HepG2 (cell line): ENCODE measurements around the gene DCST2. TPM values are rescaled to one million over a fixed set of nuclear protein-coding genes. Genes with fewer than 3 reads are reported as not detected.
A peak's percentile ranks its signal among the peaks of the same experiment; 100 is the strongest.

Experiments
- ATAC-seq: fragments of 200-7000 bp; cut with Tn5 transposase; 3 replicates; pipeline ENCODE4 v1.9.1; 2020; ENCODE audit warnings: mild to moderate bottlenecking, moderate library complexity
- BruUV-seq: library from RNA; stranded (reverse); fragments of 400-500 nt; replicated peaks from 2 replicates; lab custom pipeline; 2021; lab: Mats Ljungman, UMichigan
- CTCF ChIA-PET: fragments of 300-600 bp; formaldehyde crosslinking; extraction: SDS; loops from one replicate; lab custom pipeline; 2021; ENCODE audit warnings: low total read pairs, inconsistent platforms, low intra/inter-chr PET ratio; lab: Yijun Ruan, JAX
- POLR2A ChIA-PET: fragments of 350-600 bp; sonication (Branson Sonifier 250); formaldehyde crosslinking; loops from one replicate; lab custom pipeline; 2020; ENCODE audit warnings: antibody characterized with exemption, inconsistent platforms; lab: Yijun Ruan, JAX
- DNase-seq: peaks from one replicate; pipeline ENCODE4 v3.0.0-alpha.2; 2015; ENCODE audit warnings: low spot score
- FAIRE-seq: peaks from 3 replicates; lab custom pipeline; 2011; peaks lifted over from hg19 to GRCh38; lab: Jason Lieb, UNC
- H2AFZ ChIP-seq: one replicate; pipeline ENCODE4 v1.6.1; 2011; ENCODE audit warnings: low read length, inconsistent platforms
- H3K27ac ChIP-seq: fragments of 300-600 bp; 3 replicates; pipeline ENCODE4 v1.8.0; 2011; ENCODE audit warnings: mixed run types, mild to moderate bottlenecking, mixed read lengths, low read length, inconsistent platforms; ENCODE audit not compliant: insufficient read depth; ENCODE audit errors: extremely low read length
- H3K27me3 ChIP-seq, 2 experiments: fragments of 200-600 bp in 1 of 2; 2 replicates in 1 of 2; 3 replicates in 1 of 2; pipeline versions ENCODE4 v1.6.0 to v1.8.0; 2011; ENCODE audit warnings: low read length in 2 of 2, mild to moderate bottlenecking in 2 of 2, moderate library complexity in 2 of 2, inconsistent platforms in 1 of 2; ENCODE audit not compliant: insufficient read depth in 2 of 2, control insufficient read depth in 1 of 2
- H3K36me3 ChIP-seq, 2 experiments: fragments of 200-600 bp in 1 of 2; replicated peaks in 1 of 2; 2 replicates in 1 of 2; 3 replicates in 1 of 2; pipeline versions ENCODE4 v1.5.1 to v1.8.0; 2011; ENCODE audit warnings: low read length in 2 of 2, inconsistent platforms in 1 of 2; ENCODE audit not compliant: insufficient read depth in 2 of 2, control insufficient read depth in 1 of 2
- H3K4me1 ChIP-seq: 2 replicates; pipeline ENCODE4 v1.5.1; 2012; ENCODE audit warnings: low read length, inconsistent platforms; ENCODE audit not compliant: insufficient read depth
- H3K4me2 ChIP-seq: 2 replicates; pipeline ENCODE4 v1.6.0; 2011; ENCODE audit warnings: low read depth, low read length, inconsistent platforms
- H3K4me3 ChIP-seq, 3 experiments: fragments of 200-600 bp in 1 of 3; sonication (generic), shearing (Covaris generic) in 1 of 3; replicated peaks in 1 of 3; 2 replicates each; pipeline ENCODE4 v1.5.1; 2011 to 2016; ENCODE audit warnings: low read length in 3 of 3, inconsistent platforms in 2 of 3, low read depth in 2 of 3, mild to moderate bottlenecking in 2 of 3, control low read depth in 1 of 3, mixed read lengths in 1 of 3; ENCODE audit not compliant: insufficient read depth in 1 of 3
- H3K79me2 ChIP-seq: one replicate; pipeline ENCODE4 v1.6.1; 2011; ENCODE audit warnings: low read length, inconsistent platforms; ENCODE audit not compliant: insufficient read depth
- H3K9ac ChIP-seq: 2 replicates; pipeline ENCODE4 v1.6.0; 2011; ENCODE audit warnings: mild to moderate bottlenecking, low read depth, low read length, inconsistent platforms; ENCODE audit not compliant: insufficient read depth
- H3K9me3 ChIP-seq: 2 replicates; pipeline ENCODE4 v1.5.1; 2012; ENCODE audit warnings: mild to moderate bottlenecking, low read length
- H4K20me1 ChIP-seq: 2 replicates; pipeline ENCODE4 v1.6.0; 2011; ENCODE audit warnings: inconsistent platforms, mild to moderate bottlenecking, low read length, moderate library complexity; ENCODE audit not compliant: insufficient read depth
- AGO2 ChIP-seq: fragments of 200-400 bp; formaldehyde crosslinking; optimal IDR thresholded peaks from 2 replicates; pipeline ENCODE3; 2017; ENCODE audit warnings: mild to moderate bottlenecking, low read depth, low read length, moderate library complexity
- GATAD1 ChIP-seq: IDR thresholded peaks from 2 replicates; pipeline ENCODE4 v1.6.1; 2016; ENCODE audit warnings: missing genetic modification reagents, missing compliant biosample characterization
- HHEX ChIP-seq: IDR thresholded peaks from 2 replicates; pipeline ENCODE4 v1.6.1; 2016; ENCODE audit warnings: control low read depth
- KDM3A ChIP-seq: IDR thresholded peaks from 2 replicates; pipeline ENCODE4 v1.6.1; 2018; ENCODE audit warnings: low read depth, missing compliant biosample characterization
- KLF9 ChIP-seq: IDR thresholded peaks from 2 replicates; pipeline ENCODE4 v1.6.1; 2016; ENCODE audit warnings: low read depth
- NCOA5 ChIP-seq: sonication (generic); formaldehyde crosslinking; IDR thresholded peaks from 2 replicates; pipeline ENCODE4 v1.4.0; 2020; ENCODE audit warnings: missing genetic modification reagents
- RARA ChIP-seq: IDR thresholded peaks from 2 replicates; pipeline ENCODE4 v1.6.1; 2016; ENCODE audit warnings: missing genetic modification reagents, missing compliant biosample characterization
- SMAD9 ChIP-seq: sonication (generic); formaldehyde crosslinking; IDR thresholded peaks from 2 replicates; pipeline ENCODE4 v1.5.1; 2020; ENCODE audit warnings: mild to moderate bottlenecking, missing genetic modification reagents
- SRF ChIP-seq: IDR thresholded peaks from 2 replicates; pipeline ENCODE4 v1.6.1; 2011; ENCODE audit warnings: mild to moderate bottlenecking, low read depth, low read length, moderate library complexity
- SYNCRIP ChIP-seq: fragments of 200-400 bp; formaldehyde crosslinking; IDR thresholded peaks from 2 replicates; pipeline ENCODE4 v1.6.1; 2018; ENCODE audit warnings: mild to moderate bottlenecking, low read depth, low read length; ENCODE audit not compliant: insufficient read depth
- TFE3 ChIP-seq: IDR thresholded peaks from 2 replicates; pipeline ENCODE4 v1.6.1; 2016
- ZBTB33 ChIP-seq: sonication (generic); formaldehyde crosslinking; IDR thresholded peaks from 2 replicates; pipeline ENCODE4 v1.4.0; 2020; ENCODE audit warnings: missing genetic modification reagents
- ZNF230 ChIP-seq: sonication (generic); formaldehyde crosslinking; IDR thresholded peaks from 2 replicates; pipeline ENCODE4 v1.4.0; 2020; ENCODE audit warnings: mild to moderate bottlenecking, missing genetic modification reagents
- ZNF431 ChIP-seq: sonication (generic); formaldehyde crosslinking; IDR thresholded peaks from 2 replicates; pipeline ENCODE4 v1.9.0; 2022; ENCODE audit warnings: missing genetic modification reagents, low read depth, mild to moderate bottlenecking, borderline replicate concordance
- WGBS: methylation state at CpG from one replicate; pipeline ENCODE4 v1.1.6; 2017; ENCODE audit warnings: low lambda C conversion rate; 5-methylcytosine and 5-hydroxymethylcytosine counted together
- in situ Hi-C: cut with HindIII; loops from 2 replicates; pipeline ENCODE4 v1.10.0; 2017; ENCODE audit warnings: low pct_unique_long_range_greater_than_20kb; ENCODE audit not compliant: extremely low pct_ligation_motif_present
- intact Hi-C: fragments of 100-400 bp; cut with micrococcal nuclease; formaldehyde crosslinking; loops from one replicate; pipeline ENCODE4 v1.10.0; 2022; ENCODE audit not compliant: unreplicated experiment
- polyA plus RNA-seq, 8 experiments: library from polyadenylated mRNA; depleted of rRNA in 3 of 8; stranded (reverse) in 7 of 8; unstranded in 1 of 8; fragments of >200 nt; fragmentation: Illumina TruSeq in 4 of 8; extraction: Trizol in 4 of 8; gene quantifications; 2 replicates each; pipeline versions ENCODE4 v1.2.1 to v1.2.3, GENCODE V29; 2011 to 2016; ENCODE audit warnings: low read depth in 4 of 8, missing spikeins in 1 of 8, mixed read lengths in 1 of 8; ENCODE audit not compliant: insufficient read depth in 1 of 8
- total RNA-seq, 5 experiments: library from RNA; depleted of rRNA; stranded (reverse); fragments of >200 nt; fragmentation: Illumina TruSeq; extraction: Trizol; gene quantifications; 2 replicates each; pipeline ENCODE4 v1.2.3, GENCODE V29; 2016; ENCODE audit warnings: low read depth in 1 of 5
- TF ChIP-seq, protein P1 (sequence below): sonication (generic); formaldehyde crosslinking; IDR thresholded peaks from 2 replicates; pipeline ENCODE4 v1.5.0; 2020; ENCODE audit warnings: mild to moderate bottlenecking, missing genetic modification reagents

Gene DCST2
- total and polyA plus RNA-seq, 2 of the 13 experiments (the other 11 are each of a cell fraction or from before 2014, with no cell fraction given): 0.74 TPM; not detected in 1

DNA sequence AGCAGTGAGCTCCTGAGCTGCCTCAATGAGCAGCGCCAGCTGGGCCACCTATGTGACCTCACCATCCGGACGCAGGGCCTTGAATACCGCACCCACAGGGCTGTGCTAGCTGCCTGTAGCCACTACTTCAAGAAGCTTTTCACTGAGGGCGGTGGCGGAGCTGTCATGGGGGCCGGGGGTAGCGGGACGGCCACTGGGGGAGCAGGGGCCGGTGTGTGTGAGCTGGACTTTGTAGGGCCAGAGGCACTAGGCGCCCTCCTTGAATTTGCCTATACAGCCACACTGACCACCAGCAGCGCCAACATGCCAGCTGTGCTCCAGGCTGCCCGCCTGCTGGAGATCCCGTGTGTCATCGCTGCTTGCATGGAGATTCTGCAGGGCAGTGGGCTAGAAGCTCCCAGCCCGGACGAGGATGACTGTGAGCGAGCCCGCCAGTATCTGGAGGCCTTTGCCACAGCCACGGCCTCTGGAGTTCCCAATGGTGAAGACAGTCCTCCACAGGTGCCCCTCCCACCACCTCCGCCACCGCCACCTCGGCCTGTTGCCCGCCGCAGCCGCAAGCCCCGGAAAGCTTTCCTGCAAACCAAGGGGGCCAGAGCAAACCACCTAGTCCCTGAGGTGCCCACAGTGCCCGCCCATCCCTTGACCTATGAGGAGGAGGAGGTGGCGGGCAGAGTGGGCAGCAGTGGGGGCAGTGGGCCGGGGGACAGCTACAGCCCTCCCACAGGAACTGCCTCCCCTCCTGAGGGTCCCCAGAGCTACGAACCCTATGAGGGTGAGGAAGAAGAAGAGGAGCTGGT lies 18.7 kb downstream of the DCST2 start:
- Histone ChIP-seq H3K4me3 (no peak overlapping the region), H3K9me3 (no peaks in the 10 kb centered on the region), H3K36me3 (peaks cover 8 to 33% of the 10 kb centered on the region in 2 experiments; a peak in 4 of 5 replicates), H3K4me2 (no peak overlapping the region), H3K79me2 (peaks cover 3% of the 10 kb centered on the region), H3K9ac (no peak overlapping the region), H3K27me3 (no peaks in the 10 kb centered on the region), H3K27ac (no peak overlapping the region), H4K20me1 (peaks cover 8% of the 10 kb centered on the region; the same call in 1 of the 2 replicates), H2AFZ (no peak overlapping the region), H3K4me1 (peaks cover 61% of the 10 kb centered on the region)
- in situ Hi-C loops: no loop called here
- whole genome bisulfite sequencing: 95% methylated on average over 4 of the region's 31 CpGs
- FAIRE-seq (no peak), ATAC-seq (no peak), DNase-seq (no peak)
- ChIA-PET POLR2A (interaction anchor here (3.7 to 8.2 kb wide), 2 partner anchors 12 to 42 kb away, joined by 18 to 90 read pairs; partner anchors contain the start of gene ZBTB7B), CTCF (no interaction called here)
- intact Hi-C loops: no loop called here
- no TSS peak for BruUV-seq
- TF ChIP-seq HHEX (CRISPR knock-in tag) (no peak), ZBTB33 (CRISPR knock-in tag) (peak; percentile 55; the same call in 1 of the 2 replicates), TFE3 (CRISPR knock-in tag) (no peak), SYNCRIP (no peak), RARA (CRISPR knock-in tag) (no peak), GATAD1 (no peak), AGO2 (peak; percentile 18), SMAD9 (CRISPR knock-in tag) (no peak), KDM3A (no peak), ZNF230 (CRISPR knock-in tag) (no peak), SRF (no peak), KLF9 (CRISPR knock-in tag) (no peak), NCOA5 (CRISPR knock-in tag) (no peak), ZNF431 (CRISPR knock-in tag) (no peak)
- TF ChIP-seq, protein P1, sequence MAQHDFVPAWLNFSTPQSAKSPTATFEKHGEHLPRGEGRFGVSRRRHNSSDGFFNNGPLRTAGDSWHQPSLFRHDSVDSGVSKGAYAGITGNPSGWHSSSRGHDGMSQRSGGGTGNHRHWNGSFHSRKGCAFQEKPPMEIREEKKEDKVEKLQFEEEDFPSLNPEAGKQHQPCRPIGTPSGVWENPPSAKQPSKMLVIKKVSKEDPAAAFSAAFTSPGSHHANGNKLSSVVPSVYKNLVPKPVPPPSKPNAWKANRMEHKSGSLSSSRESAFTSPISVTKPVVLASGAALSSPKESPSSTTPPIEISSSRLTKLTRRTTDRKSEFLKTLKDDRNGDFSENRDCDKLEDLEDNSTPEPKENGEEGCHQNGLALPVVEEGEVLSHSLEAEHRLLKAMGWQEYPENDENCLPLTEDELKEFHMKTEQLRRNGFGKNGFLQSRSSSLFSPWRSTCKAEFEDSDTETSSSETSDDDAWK (CRISPR knock-in tag): no peak
